Left lung (tissue), 10 donors: ENCODE measurements around the gene RAB11A. TPM values are rescaled to one million over a fixed set of nuclear protein-coding genes. Genes with fewer than 3 reads are reported as not detected.

Experiments
- ATAC-seq: fragments of 200-7000 bp; cut with Tn5 transposase; one replicate; pipeline ENCODE4 v1.9.1; 2020; ENCODE audit warnings: moderate library complexity
- DNase-seq, 4 donors: peaks; one replicate each; pipeline ENCODE4 v3.0.0-alpha.2; 2013 to 2020
- H3K27ac ChIP-seq, 2 donors: fragments of 200-600 bp; sonication (generic) in 1 of 2; one replicate each; pipeline versions ENCODE4 v1.5.0 to v1.8.0; 2020 to 2021
- H3K27me3 ChIP-seq, 2 donors: fragments of 200-600 bp; sonication (generic) in 1 of 2; one replicate each; pipeline versions ENCODE4 v1.5.0 to v1.8.0; 2020 to 2021
- H3K36me3 ChIP-seq, 2 donors: fragments of 200-600 bp; sonication (generic) in 1 of 2; one replicate each; pipeline versions ENCODE4 v1.5.0 to v1.8.0; 2020 to 2021
- H3K4me1 ChIP-seq, 2 donors: fragments of 200-600 bp; one replicate each; pipeline ENCODE4 v1.8.0; 2021
- H3K4me3 ChIP-seq, 2 donors: fragments of 200-600 bp; sonication (generic) in 1 of 2; one replicate each; pipeline versions ENCODE4 v1.5.0 to v1.8.0; 2020 to 2021; ENCODE audit warnings: mild to moderate bottlenecking in 1 of 2
- H3K9me3 ChIP-seq, 2 donors: fragments of 200-600 bp; sonication (generic) in 1 of 2; one replicate each; pipeline versions ENCODE4 v1.5.0 to v1.8.0; 2020 to 2021
- intact Hi-C, 2 donors: fragments of 100-400 bp; cut with DNase I; formaldehyde crosslinking; loops; one replicate each; pipeline versions ENCODE4 v1.11.2 to v1.14.2; 2022
- polyA plus RNA-seq, 6 donors: library from polyadenylated mRNA; unstranded; fragments of 120-200 nt; gene quantifications; one replicate each; pipeline ENCODE4 v1.2.1, GENCODE V29; 2013; ENCODE audit not compliant: insufficient read length in 6 of 6
- total RNA-seq, 2 donors: library from RNA; stranded (reverse); fragmentation: NEBNext Ultra II Directional; extraction: Animal tissue kit (Norgen Biotek cat#: 25700); gene quantifications; one replicate each; pipeline ENCODE4 v1.2.1, GENCODE V29; 2021
- TF ChIP-seq, protein P1 (sequence below), 2 donors: fragments of 200-600 bp; sonication (generic) in 1 of 2; IDR thresholded peaks; one replicate each; pipeline versions ENCODE4 v1.5.0 to v1.8.0; 2021; ENCODE audit warnings: antibody characterized with exemption in 2 of 2
- donor health status: DM: no; HTN: yes; CAD: no.
- donor health status: DM: no; HTN: no; CAD: no.

The RAB11A gene
- total and polyA plus RNA-seq, 8 donors = 215 to 311 (median 271) TPM

DNA sequence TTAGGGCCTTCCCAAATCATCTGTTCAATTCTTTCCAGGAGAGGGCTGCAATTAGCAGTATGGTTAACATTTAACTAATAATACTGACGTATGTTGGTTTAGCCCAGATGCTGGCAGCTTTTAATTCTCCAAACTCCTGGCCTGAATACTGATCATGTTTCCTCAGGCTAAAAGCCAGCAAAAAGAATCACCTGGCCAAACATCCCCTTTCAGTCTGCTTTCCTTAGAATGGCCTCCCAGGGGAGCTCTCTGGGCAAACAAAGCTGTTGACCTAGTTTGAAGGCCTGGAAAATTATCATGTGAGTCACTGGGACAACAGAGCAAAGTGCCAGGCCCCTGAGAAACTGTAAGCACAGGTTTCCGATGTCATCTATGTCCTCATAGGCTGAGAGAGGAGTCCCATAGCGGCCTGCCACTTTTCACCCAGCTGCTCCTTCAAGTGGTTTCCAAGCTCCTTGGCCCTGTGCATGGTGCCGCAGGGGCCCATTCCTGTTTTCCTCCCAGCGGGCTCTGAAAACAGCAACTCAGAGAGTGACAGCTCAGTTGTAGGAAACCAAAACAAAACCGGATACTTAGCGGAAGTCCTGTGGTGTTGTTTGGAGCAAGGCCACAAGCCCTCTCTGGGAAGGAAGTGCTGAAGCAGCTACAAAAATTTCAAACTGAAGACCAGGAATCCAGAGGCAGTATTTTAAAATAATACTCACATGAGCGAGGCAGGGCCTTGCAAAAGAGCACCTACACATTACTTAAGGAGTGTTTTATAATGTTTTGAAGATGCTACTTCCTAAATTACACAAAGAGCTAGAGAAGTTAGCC is 36.5 kb upstream of the RAB11A start:
- TF ChIP-seq, protein P1, sequence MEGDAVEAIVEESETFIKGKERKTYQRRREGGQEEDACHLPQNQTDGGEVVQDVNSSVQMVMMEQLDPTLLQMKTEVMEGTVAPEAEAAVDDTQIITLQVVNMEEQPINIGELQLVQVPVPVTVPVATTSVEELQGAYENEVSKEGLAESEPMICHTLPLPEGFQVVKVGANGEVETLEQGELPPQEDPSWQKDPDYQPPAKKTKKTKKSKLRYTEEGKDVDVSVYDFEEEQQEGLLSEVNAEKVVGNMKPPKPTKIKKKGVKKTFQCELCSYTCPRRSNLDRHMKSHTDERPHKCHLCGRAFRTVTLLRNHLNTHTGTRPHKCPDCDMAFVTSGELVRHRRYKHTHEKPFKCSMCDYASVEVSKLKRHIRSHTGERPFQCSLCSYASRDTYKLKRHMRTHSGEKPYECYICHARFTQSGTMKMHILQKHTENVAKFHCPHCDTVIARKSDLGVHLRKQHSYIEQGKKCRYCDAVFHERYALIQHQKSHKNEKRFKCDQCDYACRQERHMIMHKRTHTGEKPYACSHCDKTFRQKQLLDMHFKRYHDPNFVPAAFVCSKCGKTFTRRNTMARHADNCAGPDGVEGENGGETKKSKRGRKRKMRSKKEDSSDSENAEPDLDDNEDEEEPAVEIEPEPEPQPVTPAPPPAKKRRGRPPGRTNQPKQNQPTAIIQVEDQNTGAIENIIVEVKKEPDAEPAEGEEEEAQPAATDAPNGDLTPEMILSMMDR (IDR thresholded peaks at IDR 0.05) = no peak
- Histone ChIP-seq H3K36me3 (no peaks in the 10 kb centered on the region), H3K4me1 (peaks cover 14 to 83% of the 10 kb centered on the region in 2 donors), H3K9me3 (no peaks in the 10 kb centered on the region), H3K27me3 (no peaks in the 10 kb centered on the region), H3K27ac (peak overlapping the region; percentile 84 to 96), H3K4me3 (peak overlapping the region in 1 of 2 donors; percentile 16)
- intact Hi-C loops = no loop called here
- ATAC-seq = peak; percentile 87
- DNase-seq = peak; percentile 76 to 89 (median 85)

GRCh38 chr15:65833501-65834205 is 35.6 kb upstream of the RAB11A start:
- ATAC-seq (no peak), DNase-seq (no peak)
- Histone ChIP-seq H3K27ac (peak overlapping the region; percentile 84 to 96), H3K36me3 (no peaks in the 10 kb centered on the region), H3K27me3 (no peaks in the 10 kb centered on the region), H3K9me3 (no peaks in the 10 kb centered on the region), H3K4me1 (peaks cover 14 to 79% of the 10 kb centered on the region in 2 donors), H3K4me3 (no peak overlapping the region)
- intact Hi-C loops = no loop called here
- TF ChIP-seq, protein P1 (IDR thresholded peaks at IDR 0.05) = no peak

DNA sequence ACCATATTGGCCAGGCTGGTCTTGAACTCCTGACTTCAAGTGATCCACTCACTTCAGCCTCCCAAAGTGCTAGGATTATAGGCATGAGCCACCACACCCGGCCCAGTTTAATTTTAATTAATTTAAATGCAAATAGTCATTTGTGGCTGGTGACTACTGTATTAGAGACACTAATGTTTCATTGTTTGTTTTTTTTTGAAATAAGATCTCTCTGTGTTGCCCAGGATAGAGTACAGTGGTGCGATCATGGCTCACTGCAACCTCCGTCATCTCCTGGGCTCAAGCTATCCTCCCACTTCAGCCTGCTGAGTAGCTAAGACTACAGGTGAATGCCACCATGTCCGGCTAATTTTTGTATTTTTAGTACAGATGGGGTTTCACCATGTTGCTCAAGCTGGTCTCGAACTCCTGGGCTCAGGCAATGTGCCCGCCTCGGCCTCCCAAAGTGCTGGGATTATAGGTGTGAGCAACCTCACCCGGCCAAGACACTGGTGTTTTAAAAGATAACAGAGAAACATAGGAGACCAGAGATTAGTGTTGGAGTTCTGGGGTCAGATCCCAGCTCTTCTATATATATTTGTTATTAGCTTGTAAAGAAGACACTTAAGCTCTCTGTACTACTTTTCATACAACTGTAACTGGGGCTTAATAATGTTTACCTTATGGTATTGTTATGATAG is 34.5 kb upstream of the RAB11A start:
- ATAC-seq (no peak), DNase-seq (no peak)
- H3K4me1 ChIP-seq = peaks cover 14 to 73% of the 10 kb centered on the region in 2 donors
- peak overlapping the region in 1 of 2 donors; percentile 96 for H3K27ac ChIP-seq
- TF ChIP-seq, protein P1 (IDR thresholded peaks at IDR 0.05) = no peak
- no peaks in the 10 kb centered on the region for H3K36me3 ChIP-seq
- H3K4me3 ChIP-seq = no peak overlapping the region
- H3K27me3 ChIP-seq = no peaks in the 10 kb centered on the region
- H3K9me3 ChIP-seq = no peaks in the 10 kb centered on the region
- intact Hi-C loops = no loop called here

- H3K4me1 ChIP-seq = peaks cover 14 to 74% of the 10 kb centered on the region in 2 donors
- no peaks in the 10 kb centered on the region for H3K27me3 ChIP-seq
- peak overlapping the region in 1 of 2 donors; percentile 96 for H3K27ac ChIP-seq
- intact Hi-C loops = no loop called here
- TF ChIP-seq, protein P1 (IDR thresholded peaks at IDR 0.05) = no peak
- H3K36me3 ChIP-seq = no peaks in the 10 kb centered on the region
- H3K9me3 ChIP-seq = no peaks in the 10 kb centered on the region
- H3K4me3 ChIP-seq = no peak overlapping the region
- DNase-seq (no peak), ATAC-seq (no peak)
Observed at GRCh38 chr15:65835447-65835846, 33.8 kb upstream of the RAB11A start.

DNA sequence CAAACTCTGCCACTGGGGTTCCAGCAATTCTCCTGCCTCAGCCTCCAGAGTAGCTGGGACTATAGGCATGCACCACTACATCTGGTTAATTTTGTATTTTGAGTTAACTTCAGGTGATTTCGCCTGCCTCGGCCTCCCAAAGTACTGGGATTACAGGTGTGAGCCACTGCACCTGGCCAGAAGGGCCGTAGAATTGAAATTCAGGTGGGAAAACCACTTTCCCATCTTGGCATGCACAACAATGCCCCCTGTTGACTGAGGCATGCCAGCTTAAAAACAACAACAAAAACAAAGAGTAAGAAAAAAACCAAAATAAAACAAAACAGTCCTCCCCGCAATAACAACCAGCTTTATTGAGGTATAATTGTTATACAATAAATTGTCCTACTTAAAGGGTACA is 32.6 kb upstream of the RAB11A start:
- Histone ChIP-seq H3K4me1 (peaks cover 23 to 80% of the 10 kb centered on the region in 2 donors), H3K4me3 (no peak overlapping the region), H3K36me3 (no peaks in the 10 kb centered on the region), H3K9me3 (no peaks in the 10 kb centered on the region), H3K27ac (no peak overlapping the region), H3K27me3 (no peaks in the 10 kb centered on the region)
- ATAC-seq = no peak
- intact Hi-C loops = no loop called here
- TF ChIP-seq, protein P1 (IDR thresholded peaks at IDR 0.05) = no peak
- no peak for DNase-seq
